DND-41 (cell line): ENCODE measurements around the gene NKD1.

Experiments
- ATAC-seq: fragments of 200-7000 bp; cut with Tn5 transposase; 3 replicates; pipeline ENCODE4 v1.9.1; 2021; ENCODE audit warnings: low read depth; ENCODE audit not compliant: insufficient read depth
- DNase-seq: peaks from one replicate; pipeline ENCODE4 v3.0.0-alpha.2; 2020
- H2AFZ ChIP-seq: 2 replicates; pipeline ENCODE4 v1.6.0; 2012; ENCODE audit warnings: low read depth, low read length
- H3K27ac ChIP-seq: 2 replicates; pipeline ENCODE4 v1.5.1; 2012; ENCODE audit warnings: low read length, inconsistent platforms
- H3K27me3 ChIP-seq: fragments of 200-600 bp; sonication (generic); 2 replicates; pipeline ENCODE4 v1.6.0; 2012; ENCODE audit warnings: low read length, mild to moderate bottlenecking, inconsistent platforms; ENCODE audit not compliant: insufficient read depth, poor library complexity
- H3K36me3 ChIP-seq: 2 replicates; pipeline ENCODE4 v1.5.1; 2012; ENCODE audit warnings: low read length, inconsistent platforms; ENCODE audit not compliant: insufficient read depth
- H3K4me1 ChIP-seq: 2 replicates; pipeline ENCODE4 v1.5.1; 2012; ENCODE audit warnings: mild to moderate bottlenecking, low read length; ENCODE audit not compliant: insufficient read depth
- H3K4me2 ChIP-seq: 2 replicates; pipeline ENCODE4 v1.6.0; 2012; ENCODE audit warnings: mild to moderate bottlenecking, moderate library complexity, low read length, inconsistent platforms; ENCODE audit not compliant: insufficient read depth
- H3K4me3 ChIP-seq, 2 experiments: fragments of 200-600 bp in 1 of 2; shearing (Covaris generic) in 1 of 2; 2 replicates each; pipeline ENCODE4 v1.5.1; 2012 to 2016; ENCODE audit warnings: inconsistent platforms in 2 of 2, low read length in 2 of 2, mild to moderate bottlenecking in 2 of 2, low read depth in 1 of 2, moderate library complexity in 1 of 2
- H3K79me2 ChIP-seq: 2 replicates; pipeline ENCODE4 v1.6.0; 2012; ENCODE audit warnings: low read length, inconsistent platforms; ENCODE audit not compliant: insufficient read depth
- H3K9ac ChIP-seq: 2 replicates; pipeline ENCODE4 v1.6.0; 2012; ENCODE audit warnings: low read depth, mild to moderate bottlenecking, inconsistent platforms, low read length, moderate library complexity
- H3K9me3 ChIP-seq: 2 replicates; pipeline ENCODE4 v1.5.1; 2012; ENCODE audit warnings: low read length, moderate library complexity, mild to moderate bottlenecking, inconsistent platforms; ENCODE audit not compliant: insufficient read depth, severe bottlenecking
- H4K20me1 ChIP-seq: 2 replicates; pipeline ENCODE4 v1.6.0; 2012; ENCODE audit warnings: low read length; ENCODE audit not compliant: insufficient read depth
- EZH2 ChIP-seq: IDR thresholded peaks from 3 replicates; pipeline ENCODE4 v1.6.1; 2012; ENCODE audit warnings: borderline replicate concordance, low read depth, mild to moderate bottlenecking, moderate library complexity, low read length, inconsistent platforms; ENCODE audit not compliant: severe bottlenecking
- TF ChIP-seq, protein P1 (sequence below): IDR thresholded peaks from 2 replicates; pipeline ENCODE4 v1.5.1; 2012; ENCODE audit warnings: borderline replicate concordance, low read length, moderate library complexity, mild to moderate bottlenecking; ENCODE audit not compliant: poor library complexity, severe bottlenecking; ENCODE audit errors: extremely low read depth

The NKD1 gene

DNA sequence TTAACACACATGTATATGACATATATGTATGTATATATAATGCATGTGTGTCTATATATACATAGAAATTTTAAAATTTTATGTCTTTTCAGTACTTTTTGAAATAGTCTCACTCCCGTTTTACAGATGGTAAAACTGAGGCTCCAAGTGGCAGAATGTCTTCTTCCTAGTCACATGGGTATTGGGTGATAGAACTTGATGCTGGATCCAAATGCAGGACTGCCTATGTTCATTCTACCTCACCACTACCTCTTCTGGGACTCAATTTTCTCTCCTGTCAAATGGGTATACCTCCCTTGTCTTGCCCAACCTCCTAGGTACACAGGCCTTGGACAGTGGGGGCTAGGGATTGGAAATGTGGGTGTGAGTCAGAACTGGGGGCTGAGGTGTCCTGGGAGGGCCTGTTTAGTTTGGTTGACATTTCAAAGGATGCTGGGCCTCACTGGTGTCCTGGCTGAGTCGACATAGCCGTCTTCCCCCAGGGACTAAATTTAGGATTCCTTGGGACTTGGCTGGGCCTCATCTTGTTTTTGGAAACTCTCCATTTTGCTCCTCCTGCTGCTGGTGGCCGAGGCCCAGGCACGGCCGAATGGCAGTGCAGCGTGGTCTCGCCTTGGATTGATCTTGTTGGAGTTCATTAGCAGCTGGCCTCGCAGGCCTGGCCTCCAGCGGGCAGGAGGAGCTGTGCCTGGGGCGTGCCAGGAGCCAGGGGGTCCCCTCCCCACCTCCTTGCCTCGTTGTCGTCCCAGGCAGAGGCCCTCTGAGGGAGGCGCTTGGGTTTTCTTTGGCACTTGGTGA lies 25.9 kb downstream of the NKD1 start:
- H3K4me3 ChIP-seq: no peak overlapping the region
- H3K36me3 ChIP-seq: no peaks in the 10 kb centered on the region
- H4K20me1 ChIP-seq: no peaks in the 10 kb centered on the region
- no peak overlapping the region for H3K4me2 ChIP-seq
- DNase-seq (no peak), ATAC-seq (no peak)
- H3K79me2 ChIP-seq: no peaks in the 10 kb centered on the region
- H3K9ac ChIP-seq: no peak overlapping the region
- H2AFZ ChIP-seq: no peak overlapping the region
- no peak overlapping the region for H3K27ac ChIP-seq
- H3K9me3 ChIP-seq: no peaks in the 10 kb centered on the region
- peaks cover 2% of the 10 kb centered on the region for H3K27me3 ChIP-seq
- H3K4me1 ChIP-seq: no peaks in the 10 kb centered on the region
- TF ChIP-seq, protein P1, sequence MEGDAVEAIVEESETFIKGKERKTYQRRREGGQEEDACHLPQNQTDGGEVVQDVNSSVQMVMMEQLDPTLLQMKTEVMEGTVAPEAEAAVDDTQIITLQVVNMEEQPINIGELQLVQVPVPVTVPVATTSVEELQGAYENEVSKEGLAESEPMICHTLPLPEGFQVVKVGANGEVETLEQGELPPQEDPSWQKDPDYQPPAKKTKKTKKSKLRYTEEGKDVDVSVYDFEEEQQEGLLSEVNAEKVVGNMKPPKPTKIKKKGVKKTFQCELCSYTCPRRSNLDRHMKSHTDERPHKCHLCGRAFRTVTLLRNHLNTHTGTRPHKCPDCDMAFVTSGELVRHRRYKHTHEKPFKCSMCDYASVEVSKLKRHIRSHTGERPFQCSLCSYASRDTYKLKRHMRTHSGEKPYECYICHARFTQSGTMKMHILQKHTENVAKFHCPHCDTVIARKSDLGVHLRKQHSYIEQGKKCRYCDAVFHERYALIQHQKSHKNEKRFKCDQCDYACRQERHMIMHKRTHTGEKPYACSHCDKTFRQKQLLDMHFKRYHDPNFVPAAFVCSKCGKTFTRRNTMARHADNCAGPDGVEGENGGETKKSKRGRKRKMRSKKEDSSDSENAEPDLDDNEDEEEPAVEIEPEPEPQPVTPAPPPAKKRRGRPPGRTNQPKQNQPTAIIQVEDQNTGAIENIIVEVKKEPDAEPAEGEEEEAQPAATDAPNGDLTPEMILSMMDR: no peak
- no peak for TF ChIP-seq EZH2

GRCh38 chr16:50574745-50575136 lies 26.5 kb downstream of the NKD1 start:
- H3K9ac ChIP-seq: no peak overlapping the region
- H2AFZ ChIP-seq: no peak overlapping the region
- H3K79me2 ChIP-seq: no peaks in the 10 kb centered on the region
- ATAC-seq (no peak), DNase-seq (no peak)
- H3K27ac ChIP-seq: no peak overlapping the region
- H3K27me3 ChIP-seq: no peaks in the 10 kb centered on the region
- no peaks in the 10 kb centered on the region for H4K20me1 ChIP-seq
- TF ChIP-seq EZH2: no peak
- TF ChIP-seq, protein P1: no peak
- no peaks in the 10 kb centered on the region for H3K9me3 ChIP-seq
- no peak overlapping the region for H3K4me3 ChIP-seq
- no peak overlapping the region for H3K4me2 ChIP-seq
- H3K36me3 ChIP-seq: no peaks in the 10 kb centered on the region
- no peaks in the 10 kb centered on the region for H3K4me1 ChIP-seq

GRCh38 chr16:50575743-50576142 lies 27.5 kb downstream of the NKD1 start:
- H3K27ac ChIP-seq: no peak overlapping the region
- H4K20me1 ChIP-seq: no peaks in the 10 kb centered on the region
- H3K4me2 ChIP-seq: no peak overlapping the region
- H3K4me3 ChIP-seq: no peak overlapping the region
- DNase-seq (no peak), ATAC-seq (no peak)
- no peaks in the 10 kb centered on the region for H3K27me3 ChIP-seq
- no peaks in the 10 kb centered on the region for H3K9me3 ChIP-seq
- TF ChIP-seq, protein P1: no peak
- TF ChIP-seq EZH2: no peak
- H3K9ac ChIP-seq: no peak overlapping the region
- H3K79me2 ChIP-seq: no peaks in the 10 kb centered on the region
- no peaks in the 10 kb centered on the region for H3K36me3 ChIP-seq
- no peak overlapping the region for H2AFZ ChIP-seq
- H3K4me1 ChIP-seq: no peaks in the 10 kb centered on the region
